ENCODE measurements around the gene POU6F2. TPM values are rescaled to one million over a fixed set of nuclear protein-coding genes. Genes with fewer than 3 reads are reported as not detected.

The POU6F2 gene, protein sequence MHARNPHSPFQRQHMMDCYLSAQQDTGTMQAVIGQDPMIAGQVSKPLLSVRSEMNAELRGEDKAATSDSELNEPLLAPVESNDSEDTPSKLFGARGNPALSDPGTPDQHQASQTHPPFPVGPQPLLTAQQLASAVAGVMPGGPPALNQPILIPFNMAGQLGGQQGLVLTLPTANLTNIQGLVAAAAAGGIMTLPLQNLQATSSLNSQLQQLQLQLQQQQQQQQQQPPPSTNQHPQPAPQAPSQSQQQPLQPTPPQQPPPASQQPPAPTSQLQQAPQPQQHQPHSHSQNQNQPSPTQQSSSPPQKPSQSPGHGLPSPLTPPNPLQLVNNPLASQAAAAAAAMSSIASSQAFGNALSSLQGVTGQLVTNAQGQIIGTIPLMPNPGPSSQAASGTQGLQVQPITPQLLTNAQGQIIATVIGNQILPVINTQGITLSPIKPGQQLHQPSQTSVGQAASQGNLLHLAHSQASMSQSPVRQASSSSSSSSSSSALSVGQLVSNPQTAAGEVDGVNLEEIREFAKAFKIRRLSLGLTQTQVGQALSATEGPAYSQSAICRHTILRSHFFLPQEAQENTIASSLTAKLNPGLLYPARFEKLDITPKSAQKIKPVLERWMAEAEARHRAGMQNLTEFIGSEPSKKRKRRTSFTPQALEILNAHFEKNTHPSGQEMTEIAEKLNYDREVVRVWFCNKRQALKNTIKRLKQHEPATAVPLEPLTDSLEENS
- total RNA-seq, result under 1 TPM in 2 of 9 donors, not detected in 7; 0.19 to 0.31 TPM
- polyA plus RNA-seq, result under 1 TPM in 1 of 3 donors, not detected in 2; 0.03 TPM
- long read RNA-seq, donor 1, result 0 reads
- long read RNA-seq, donor 2, result 0 reads
- long read RNA-seq, donor 3, result 0 reads
- long read RNA-seq, donor 4, partial matches to known transcripts, result 0 of 1 reads
- long read RNA-seq, donor 4, other reads (novel, unspliced or antisense), result 1 of 1 reads
- long read RNA-seq, donor 5, result 0 reads
- long read RNA-seq, donor 6, result 0 reads
- long read RNA-seq, donor 7, result 0 reads
- long read RNA-seq, donor 8, result 0 reads
- long read RNA-seq, donor 9, result 0 reads
- long read RNA-seq, donor 10, result 0 reads

DNA sequence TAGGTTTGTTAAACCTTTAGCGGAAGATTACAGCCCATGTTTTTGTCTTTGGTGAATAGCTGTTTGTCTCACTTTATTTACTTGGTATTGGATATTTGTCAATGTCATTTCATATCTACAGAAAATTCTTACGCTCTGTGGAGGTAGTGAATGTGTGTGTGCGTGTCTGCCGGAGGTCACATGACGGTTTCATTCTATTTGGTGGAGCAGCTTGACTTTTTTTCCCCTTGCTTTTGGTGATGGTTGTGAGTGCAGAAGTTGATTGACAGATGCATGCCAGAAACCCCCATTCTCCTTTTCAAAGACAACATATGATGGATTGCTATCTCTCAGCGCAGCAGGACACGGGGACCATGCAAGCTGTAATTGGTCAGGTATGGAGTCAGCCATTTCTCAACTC is at the start of gene POU6F2:
POU6F2 (plus strand) TSS at position 225 of the 400 bp plus-strand sequence; CDS start at position 270, 45 bp downstream.
- DNase-seq, result no peak
- no peak within 1 kb of the TSS for H3K27ac ChIP-seq
- H3K4me3 ChIP-seq, result no peak within 1 kb of the TSS
- no peaks in the 10 kb centered on the region for H3K36me3 ChIP-seq (replicated peaks in 1 of 2)
- no peaks in the 10 kb centered on the region for H3K9me3 ChIP-seq (replicated peaks in 1 of 3)
- WGBS, 4 donors, result 84 to 89% (median 87%) methylated on average over 7 of the region's 7 CpGs
- H3K4me1 ChIP-seq (replicated peaks in 1 of 2), result no peaks in the 10 kb centered on the region
- intact Hi-C loops (cut with DNase I), result no loop called here
- peaks cover 25% of the 10 kb centered on the region for H3K27me3 ChIP-seq
- TF ChIP-seq, protein P1, sequence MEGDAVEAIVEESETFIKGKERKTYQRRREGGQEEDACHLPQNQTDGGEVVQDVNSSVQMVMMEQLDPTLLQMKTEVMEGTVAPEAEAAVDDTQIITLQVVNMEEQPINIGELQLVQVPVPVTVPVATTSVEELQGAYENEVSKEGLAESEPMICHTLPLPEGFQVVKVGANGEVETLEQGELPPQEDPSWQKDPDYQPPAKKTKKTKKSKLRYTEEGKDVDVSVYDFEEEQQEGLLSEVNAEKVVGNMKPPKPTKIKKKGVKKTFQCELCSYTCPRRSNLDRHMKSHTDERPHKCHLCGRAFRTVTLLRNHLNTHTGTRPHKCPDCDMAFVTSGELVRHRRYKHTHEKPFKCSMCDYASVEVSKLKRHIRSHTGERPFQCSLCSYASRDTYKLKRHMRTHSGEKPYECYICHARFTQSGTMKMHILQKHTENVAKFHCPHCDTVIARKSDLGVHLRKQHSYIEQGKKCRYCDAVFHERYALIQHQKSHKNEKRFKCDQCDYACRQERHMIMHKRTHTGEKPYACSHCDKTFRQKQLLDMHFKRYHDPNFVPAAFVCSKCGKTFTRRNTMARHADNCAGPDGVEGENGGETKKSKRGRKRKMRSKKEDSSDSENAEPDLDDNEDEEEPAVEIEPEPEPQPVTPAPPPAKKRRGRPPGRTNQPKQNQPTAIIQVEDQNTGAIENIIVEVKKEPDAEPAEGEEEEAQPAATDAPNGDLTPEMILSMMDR (IDR thresholded peaks at IDR 0.05), result no peak

DNA sequence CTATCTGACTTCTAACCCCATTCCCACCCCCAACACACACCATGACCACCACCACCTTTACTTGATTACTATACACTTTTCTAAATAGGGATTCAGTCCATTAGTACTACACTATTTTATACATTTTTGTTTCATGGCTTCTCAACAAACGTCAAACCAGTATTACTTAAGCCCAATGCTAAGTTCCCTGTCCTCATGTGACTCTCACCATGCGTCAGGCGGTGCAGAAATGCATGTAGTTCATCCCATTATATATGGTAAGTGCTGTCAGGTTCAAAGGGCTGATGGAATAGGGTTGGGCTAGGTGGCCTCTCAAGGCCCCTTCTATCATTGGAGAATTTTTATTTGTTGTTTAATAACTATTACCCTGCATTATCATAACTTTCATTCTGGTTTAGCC is 49.2 kb upstream of the POU6F2 start:
- H3K4me1 ChIP-seq (replicated peaks in 1 of 2), result no peaks in the 10 kb centered on the region
- TF ChIP-seq, protein P1 (IDR thresholded peaks at IDR 0.05), result no peak
- no peak for TF ChIP-seq POLR2A (IDR thresholded peaks at IDR 0.05)
- H3K9me3 ChIP-seq (replicated peaks in 1 of 3), result no peaks in the 10 kb centered on the region
- no peak overlapping the region for H3K27ac ChIP-seq
- WGBS, 4 donors, result 77 to 95% (median 82%) methylated on average over 3 of the region's 3 CpGs
- no peaks in the 10 kb centered on the region for H3K36me3 ChIP-seq (replicated peaks in 1 of 2)
- H3K4me3 ChIP-seq, result no peak overlapping the region
- no peaks in the 10 kb centered on the region for H3K27me3 ChIP-seq
- no peak for DNase-seq
- intact Hi-C loops (cut with DNase I), result loop anchor here in 1 of 2 donors (10.0 kb wide), 1 partner anchor 134 kb away; no protein-coding TSS in a partner anchor

DNA sequence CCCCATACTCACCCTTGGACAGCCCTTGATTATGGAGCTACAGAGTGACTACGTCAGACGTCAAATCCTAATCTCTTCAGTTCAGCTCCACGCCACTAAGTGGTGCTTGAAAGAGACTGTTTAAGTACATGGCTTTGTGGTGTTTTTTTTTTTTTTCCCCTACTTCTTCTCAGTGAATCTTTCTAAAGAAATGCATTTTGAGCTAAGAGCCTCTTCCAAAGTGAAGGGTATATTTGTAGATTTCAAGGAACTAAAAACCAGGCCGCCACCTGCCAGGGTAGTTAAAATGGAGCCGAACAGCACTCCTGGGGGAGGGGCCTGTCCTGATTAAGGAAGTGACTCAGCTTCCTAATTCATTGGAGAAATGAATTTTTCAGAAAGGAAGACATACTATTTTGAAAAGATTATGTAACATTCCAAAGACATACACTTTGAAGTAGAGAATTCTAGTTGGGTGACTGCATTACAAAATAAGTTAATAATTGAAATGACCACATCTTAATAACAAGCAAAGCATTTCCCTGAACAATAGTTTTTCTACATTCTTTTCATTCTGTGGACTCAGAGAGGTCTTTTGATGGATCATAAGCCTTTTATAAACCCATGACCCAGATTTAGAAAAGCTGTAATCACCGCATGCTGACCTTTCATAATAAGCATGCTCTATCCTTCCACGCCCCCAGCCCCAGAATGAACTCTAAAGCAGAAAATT is 48.1 kb upstream of the POU6F2 start:
- H3K9me3 ChIP-seq (replicated peaks in 1 of 3), result no peaks in the 10 kb centered on the region
- no peaks in the 10 kb centered on the region for H3K4me1 ChIP-seq (replicated peaks in 1 of 2)
- TF ChIP-seq, protein P1 (IDR thresholded peaks at IDR 0.05), result no peak
- TF ChIP-seq POLR2A (IDR thresholded peaks at IDR 0.05), result no peak
- no peak overlapping the region for H3K4me3 ChIP-seq
- 78 to 85% (median 81%) methylated on average over 7 of the region's 7 CpGs for WGBS, 4 donors
- no peaks in the 10 kb centered on the region for H3K27me3 ChIP-seq
- no peak for DNase-seq
- intact Hi-C loops (cut with DNase I), result loop anchor here (10.0 kb wide), 2 partner anchors 135 to 535 kb away; no protein-coding TSS in a partner anchor
- no peak overlapping the region for H3K27ac ChIP-seq
- H3K36me3 ChIP-seq (replicated peaks in 1 of 2), result no peaks in the 10 kb centered on the region
